NOMO-1 (cell line): ENCODE measurements around the gene HJURP.

Source experiments
- DNase-seq, 2 experiments: peaks; one replicate each; lab custom pipeline; 2025; ENCODE audit not compliant: unreplicated experiment in 2 of 2; lab: John Stamatoyannopoulos, UW

The HJURP gene

GRCh38 chr2:233849607-233850271, 4.6 kb downstream of the HJURP start:
- no peak for DNase-seq

GRCh38 chr2:233848276-233848675, 6.1 kb downstream of the HJURP start:
- no peak for DNase-seq

GRCh38 chr2:233847248-233847898, 7.0 kb downstream of the HJURP start:
- DNase-seq, result no peak

DNA sequence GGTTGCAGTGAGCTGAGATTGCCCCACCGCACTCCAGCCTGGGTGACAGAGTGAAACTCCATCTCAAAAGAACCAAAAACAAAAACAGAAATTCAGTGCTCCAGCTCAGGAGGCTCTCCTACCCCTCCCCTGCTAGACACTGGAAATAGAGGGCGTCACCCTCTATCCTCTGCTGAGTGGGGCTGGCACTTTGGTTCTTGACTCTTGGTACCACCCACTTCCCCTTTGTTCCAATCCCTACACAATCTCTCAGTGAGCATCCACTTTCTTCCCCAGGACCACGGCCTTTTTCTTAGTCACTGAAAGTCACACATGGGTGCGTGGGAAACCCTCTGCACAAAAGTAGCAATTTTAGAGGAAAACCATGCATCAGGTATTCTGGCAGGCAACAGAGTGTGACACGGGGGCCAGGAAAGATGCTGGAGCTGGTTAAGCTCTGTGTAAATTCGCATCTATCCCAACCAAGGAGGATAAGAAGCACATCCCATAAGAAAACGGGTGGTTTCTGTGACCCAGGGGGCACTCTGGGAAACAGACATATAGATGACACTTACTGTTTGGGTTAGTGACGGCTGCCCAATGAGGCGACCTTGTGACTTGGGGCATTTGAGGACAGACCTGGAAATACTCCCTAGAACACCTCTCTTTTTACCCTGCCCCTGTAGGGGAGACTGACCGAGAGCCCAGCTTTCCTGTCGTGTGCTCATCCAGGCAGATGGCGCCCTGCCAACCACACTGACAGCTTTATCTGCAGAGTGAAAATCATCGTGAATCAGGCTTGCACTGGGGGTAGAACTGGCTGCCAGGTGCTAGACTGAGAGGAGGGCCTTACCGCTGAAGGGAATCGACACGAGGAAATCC, 7.7 kb downstream of the HJURP start:
- no peak for DNase-seq

GRCh38 chr2:233845301-233846060, 8.9 kb downstream of the HJURP start:
- DNase-seq, result no peak

DNA sequence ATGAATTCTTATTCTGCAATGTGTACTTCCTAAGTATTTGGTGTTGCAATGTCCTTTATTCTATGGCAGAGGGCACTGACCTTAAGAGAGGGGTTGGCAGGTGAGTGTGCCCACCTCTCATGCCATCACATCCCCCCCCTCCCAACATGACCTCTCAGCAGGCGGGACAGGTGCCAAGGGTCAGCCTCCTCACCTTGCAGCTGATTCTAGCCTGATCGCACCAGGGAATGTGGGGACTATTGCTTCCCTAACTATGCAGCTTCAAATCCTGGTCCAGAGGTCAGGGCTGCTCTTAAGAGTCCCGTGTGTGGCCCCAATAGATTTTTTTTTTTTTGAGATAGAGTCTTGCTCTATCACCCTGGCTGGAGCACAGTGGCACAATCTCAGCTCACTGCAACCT, 9.5 kb downstream of the HJURP start:
- DNase-seq, result no peak

DNA sequence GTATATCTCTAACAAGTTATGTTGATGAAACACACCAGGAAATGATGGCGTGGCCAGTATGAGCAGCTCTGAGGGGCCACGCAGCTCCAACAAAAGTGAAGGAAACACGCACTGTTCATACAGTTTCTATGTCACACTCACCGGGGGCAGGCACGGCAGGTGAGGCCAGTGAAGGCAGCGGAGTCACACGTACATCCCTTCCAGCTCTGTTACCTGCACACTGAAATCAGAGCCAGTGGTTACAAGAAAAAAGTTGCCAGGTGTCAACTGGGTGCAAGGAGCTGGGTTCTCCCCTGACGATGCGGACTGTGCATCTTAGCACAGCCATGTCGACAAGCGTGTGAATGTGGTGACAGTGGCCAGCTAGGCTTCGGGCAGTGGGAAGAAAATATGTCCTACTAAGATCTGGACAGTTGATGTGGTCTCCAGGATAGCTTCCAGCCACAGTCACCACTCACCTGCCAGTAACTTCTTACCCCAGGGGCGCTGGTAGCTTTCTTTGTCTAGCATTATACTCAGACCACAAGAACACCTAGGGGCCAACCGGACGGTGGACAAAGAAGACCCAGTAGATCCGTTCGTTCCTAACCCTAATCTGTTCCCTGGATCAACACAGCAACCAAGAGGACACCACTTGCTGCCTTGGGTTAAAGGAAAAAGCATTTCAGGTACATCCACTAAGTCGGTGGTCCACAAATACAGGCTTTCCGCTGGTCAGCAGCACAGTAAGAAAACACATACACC, 10.1 kb downstream of the HJURP start:
- DNase-seq, result no peak

- DNase-seq, result no peak
Observed at GRCh38 chr2:233841183-233841582, 13.2 kb downstream of the HJURP start.

- no peak for DNase-seq
Observed at GRCh38 chr2:233840520-233840919, 13.8 kb downstream of the HJURP start.

DNA sequence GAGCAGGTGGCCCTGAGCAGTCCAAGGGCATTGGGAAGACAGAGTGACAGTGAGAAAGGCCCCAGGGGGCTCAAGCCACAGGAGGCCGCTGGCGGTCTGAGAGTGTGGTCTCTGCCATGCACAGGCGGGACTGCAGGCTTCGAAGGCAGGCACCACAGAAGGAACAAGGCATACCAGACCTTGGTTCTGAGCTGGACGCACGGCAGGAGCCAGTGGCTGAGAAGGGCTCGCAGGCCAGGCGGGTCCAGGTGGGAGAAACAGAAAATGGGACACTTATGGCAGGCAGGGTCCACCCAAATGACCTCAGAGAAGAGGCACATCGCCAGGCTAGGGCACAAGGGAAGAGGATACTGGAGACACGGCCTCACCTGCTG, 14.9 kb downstream of the HJURP start:
- DNase-seq, result no peak

- no peak for DNase-seq
Observed at GRCh38 chr2:233838726-233839446, 15.4 kb downstream of the HJURP start.

- no peak for DNase-seq
Observed at GRCh38 chr2:233838251-233838650, 16.1 kb downstream of the HJURP start.

DNA sequence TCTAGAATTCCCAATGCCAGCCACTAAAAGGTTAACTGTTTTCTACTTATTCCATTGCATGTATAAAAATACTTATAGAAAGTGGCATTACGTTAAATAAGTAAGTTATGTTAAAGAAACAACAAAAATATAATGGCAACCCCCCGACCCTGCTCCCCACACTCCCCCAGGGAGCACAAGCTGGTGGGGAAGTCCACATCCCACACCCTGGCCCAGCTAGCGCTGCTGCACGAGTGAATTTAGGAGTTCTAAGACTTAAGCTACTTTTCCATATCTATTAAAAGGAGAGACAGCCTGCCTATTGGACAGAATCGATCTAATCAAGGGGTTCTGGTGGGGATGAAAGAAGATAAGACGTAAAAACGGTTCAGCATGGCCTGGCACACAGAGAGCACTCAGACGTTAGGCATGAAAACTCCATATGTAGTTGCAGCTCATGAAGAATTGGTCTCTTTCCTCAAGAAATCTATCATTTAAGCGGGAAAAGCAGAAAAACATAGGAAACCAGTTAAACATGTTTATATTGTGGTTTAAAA, 16.6 kb downstream of the HJURP start:
- DNase-seq, result no peak

GRCh38 chr2:233836359-233836758, 18.0 kb downstream of the HJURP start:
- DNase-seq, result no peak

- no peak for DNase-seq
Observed at GRCh38 chr2:233835230-233836186, 18.8 kb downstream of the HJURP start.

DNA sequence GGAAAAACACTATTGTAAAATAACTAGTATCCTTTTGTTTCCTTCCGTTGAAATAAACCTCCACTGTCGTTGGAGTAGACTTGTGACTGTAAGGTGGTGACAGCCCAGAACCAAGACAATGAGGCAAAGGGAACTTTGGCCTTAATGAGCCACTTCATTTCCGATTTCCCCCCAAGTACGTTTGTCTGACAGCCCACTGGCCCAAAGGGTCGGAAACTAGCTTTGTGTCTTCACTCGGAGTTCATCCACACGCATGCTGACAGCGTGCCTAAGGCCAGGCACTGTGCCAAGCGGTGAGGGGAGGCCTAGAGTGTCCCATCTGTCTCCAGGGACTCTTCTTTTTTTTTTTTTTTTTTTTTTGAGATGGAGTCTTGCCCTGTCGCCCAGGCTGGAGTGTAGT, 21.0 kb downstream of the HJURP start:
- DNase-seq, result no peak

DNA sequence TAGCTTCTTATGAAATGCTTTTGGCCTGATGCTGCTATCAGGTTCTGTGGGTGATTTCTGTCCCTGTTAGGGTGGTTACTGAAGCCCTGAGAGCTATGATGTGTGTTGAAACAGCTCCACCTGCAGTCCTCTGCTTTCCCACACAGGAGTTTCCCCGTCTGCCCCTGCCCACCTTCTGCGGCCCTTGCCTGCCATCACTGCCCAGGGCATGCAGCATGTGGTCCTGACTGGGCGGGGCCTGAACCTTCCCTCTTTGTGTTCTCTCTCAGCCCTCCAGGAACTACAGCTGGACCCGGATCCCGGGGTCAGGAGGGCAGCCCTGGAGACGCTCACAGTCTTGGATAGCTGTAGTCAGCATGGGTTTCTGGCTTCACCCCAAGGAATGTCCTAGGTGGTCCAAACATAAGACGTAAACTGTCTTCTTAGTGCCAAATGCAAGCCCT, 21.4 kb downstream of the HJURP start:
- no peak for DNase-seq

DNA sequence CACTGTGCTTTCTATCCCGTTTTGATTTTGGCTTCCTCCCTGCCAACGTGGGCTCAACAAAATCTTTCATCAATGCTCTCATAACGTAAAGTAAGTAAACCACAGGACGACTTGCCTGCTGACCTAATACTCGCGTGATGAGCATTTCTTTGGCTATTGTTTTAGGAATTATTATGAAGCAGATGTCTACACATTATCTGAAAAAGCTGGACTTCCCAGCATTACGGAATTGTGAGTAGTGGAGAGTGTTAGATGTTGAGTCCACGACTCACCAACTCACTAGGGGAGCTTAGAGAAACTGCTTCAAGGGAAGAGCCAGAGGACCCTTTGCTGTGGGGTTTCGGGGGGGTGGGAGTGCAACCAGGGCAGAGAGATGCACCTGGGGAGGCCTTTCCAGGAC, 21.9 kb downstream of the HJURP start:
- no peak for DNase-seq
